IMR-90 (cell line): Measurements from ENCODE around the gene GPR149. TPM values are rescaled to one million over a fixed set of nuclear protein-coding genes. Genes with fewer than 3 reads are reported as not detected.

Experiments used
- ATAC-seq: fragments of 200-7000 bp; cut with Tn5 transposase; 2 replicates; pipeline ENCODE4 v1.9.1; 2020; ENCODE audit warnings: low read depth, mild to moderate bottlenecking, moderate library complexity
- BruUV-seq: library from RNA; stranded (reverse); fragments of 400-500 nt; replicated peaks from 2 replicates; lab custom pipeline; 2021; lab: Mats Ljungman, UMichigan
- CTCF ChIA-PET: fragments of 300-600 bp; formaldehyde crosslinking; extraction: SDS; loops from one replicate; lab custom pipeline; 2021; ENCODE audit warnings: antibody characterized with exemption; lab: Yijun Ruan, JAX
- POLR2A ChIA-PET: fragments of 300-600 bp; sonication (Branson Sonifier 250); formaldehyde crosslinking; loops from one replicate; lab custom pipeline; 2022; ENCODE audit warnings: antibody characterized with exemption; ENCODE audit not compliant: unreplicated experiment; lab: Charles Lee
- DNase-seq: peaks from one replicate; pipeline ENCODE4 v3.0.0; 2013
- H2AFZ ChIP-seq: replicated peaks from 2 replicates; pipeline ENCODE3; 2013; ENCODE audit warnings: low read length, mild to moderate bottlenecking; ENCODE audit not compliant: poor library complexity
- H2AK5ac ChIP-seq: 2 replicates; pipeline ENCODE4 v1.6.1; 2013; ENCODE audit warnings: low read depth, low read length, inconsistent platforms
- H2AK9ac ChIP-seq: replicated peaks from 2 replicates; pipeline ENCODE3; 2013; ENCODE audit warnings: mild to moderate bottlenecking, low read depth, low read length, moderate library complexity; ENCODE audit not compliant: poor library complexity
- H2BK120ac ChIP-seq: 2 replicates; pipeline ENCODE4 v1.6.1; 2013; ENCODE audit warnings: low read depth, low read length, inconsistent platforms
- H2BK15ac ChIP-seq: 3 replicates; pipeline ENCODE4 v1.6.1; 2013; ENCODE audit warnings: low read depth, low read length, inconsistent platforms
- H2BK20ac ChIP-seq: 2 replicates; pipeline ENCODE4 v1.6.1; 2013; ENCODE audit warnings: low read depth, mild to moderate bottlenecking, inconsistent platforms, low read length, moderate library complexity
- H2BK5ac ChIP-seq: 2 replicates; pipeline ENCODE4 v1.6.1; 2013; ENCODE audit warnings: mild to moderate bottlenecking, low read depth, low read length, inconsistent platforms; ENCODE audit not compliant: poor library complexity, severe bottlenecking
- H3K14ac ChIP-seq: replicated peaks from 2 replicates; pipeline ENCODE4 v1.6.1; 2013; ENCODE audit warnings: low read depth, low read length, inconsistent platforms
- H3K18ac ChIP-seq: 2 replicates; pipeline ENCODE4 v1.6.1; 2013; ENCODE audit warnings: low read depth, low read length, control low read depth
- H3K23ac ChIP-seq: 2 replicates; pipeline ENCODE4 v1.6.1; 2013; ENCODE audit warnings: low read depth, low read length, inconsistent platforms
- H3K27ac ChIP-seq: 2 replicates; pipeline ENCODE4 v1.5.1; 2013; ENCODE audit warnings: mild to moderate bottlenecking, control low read depth, low read length; ENCODE audit not compliant: insufficient read depth
- H3K27me3 ChIP-seq: 2 replicates; pipeline ENCODE4 v1.6.1; 2013; ENCODE audit warnings: low read length; ENCODE audit not compliant: control insufficient read depth, insufficient read depth
- H3K36me3 ChIP-seq: 2 replicates; pipeline ENCODE4 v1.6.1; 2013; ENCODE audit warnings: low read length, mixed read lengths; ENCODE audit not compliant: control insufficient read depth, insufficient read depth
- H3K4ac ChIP-seq: 2 replicates; pipeline ENCODE4 v1.6.1; 2013; ENCODE audit warnings: low read depth, low read length, inconsistent platforms
- H3K4me1 ChIP-seq: 2 replicates; pipeline ENCODE4 v1.6.1; 2013; ENCODE audit warnings: low read length, mixed read lengths; ENCODE audit not compliant: control insufficient read depth, insufficient read depth
- H3K4me2 ChIP-seq: 2 replicates; pipeline ENCODE4 v1.6.1; 2013; ENCODE audit warnings: low read depth, mild to moderate bottlenecking, control low read depth, low read length, moderate library complexity
- H3K4me3 ChIP-seq: 2 replicates; pipeline ENCODE4 v1.5.1; 2013; ENCODE audit warnings: low read depth, mild to moderate bottlenecking, control low read depth, low read length, moderate library complexity; ENCODE audit not compliant: insufficient read depth
- H3K56ac ChIP-seq: 2 replicates; pipeline ENCODE4 v1.6.1; 2013; ENCODE audit warnings: low read length, inconsistent platforms; ENCODE audit not compliant: insufficient read depth; ENCODE audit errors: extremely low read depth
- H3K79me1 ChIP-seq, 2 experiments: 2 replicates each; pipeline ENCODE4 v1.6.1; 2013; ENCODE audit warnings: low read length in 2 of 2, inconsistent platforms in 1 of 2, low read depth in 1 of 2
- H3K9ac ChIP-seq: 2 replicates; pipeline ENCODE4 v1.6.1; 2013; ENCODE audit warnings: low read depth, low read length, control low read depth
- H3K9me1 ChIP-seq: 2 replicates; pipeline ENCODE4 v1.6.1; 2013; ENCODE audit warnings: low read length, inconsistent platforms; ENCODE audit not compliant: insufficient read depth
- H3K9me3 ChIP-seq: 2 replicates; pipeline ENCODE4 v1.6.1; 2013; ENCODE audit warnings: low read length; ENCODE audit not compliant: control insufficient read depth, insufficient read depth
- H4K20me1 ChIP-seq: 2 replicates; pipeline ENCODE4 v1.6.1; 2013; ENCODE audit warnings: low read length, inconsistent platforms; ENCODE audit not compliant: insufficient read depth
- H4K5ac ChIP-seq: 2 replicates; pipeline ENCODE4 v1.6.1; 2013; ENCODE audit warnings: mild to moderate bottlenecking, low read depth, low read length, control low read depth
- H4K8ac ChIP-seq, 2 experiments: 2 replicates each; pipeline ENCODE4 v1.6.1; 2013; ENCODE audit warnings: low read depth in 2 of 2, low read length in 2 of 2, control low read depth in 1 of 2, inconsistent platforms in 1 of 2
- H4K91ac ChIP-seq: 2 replicates; pipeline ENCODE4 v1.6.1; 2013; ENCODE audit warnings: low read depth, low read length, inconsistent platforms; ENCODE audit not compliant: insufficient read depth
- CEBPB ChIP-seq: IDR thresholded peaks from 2 replicates; pipeline ENCODE4 v1.6.1; 2012; ENCODE audit warnings: low read depth, low read length, improper control_type of control experiment
- MAFK ChIP-seq: IDR thresholded peaks from 2 replicates; pipeline ENCODE4 v1.6.1; 2012; ENCODE audit warnings: low read depth, low read length, improper control_type of control experiment
- MXI1 ChIP-seq: IDR thresholded peaks from 2 replicates; pipeline ENCODE4 v1.6.1; 2012; ENCODE audit warnings: low read depth, mild to moderate bottlenecking, low read length, moderate library complexity, borderline replicate concordance
- POLR2A ChIP-seq: IDR thresholded peaks from 2 replicates; pipeline ENCODE4 v1.6.1; 2012; ENCODE audit warnings: mild to moderate bottlenecking, low read depth, low read length
- RCOR1 ChIP-seq: IDR thresholded peaks from 2 replicates; pipeline ENCODE4 v1.6.1; 2012; ENCODE audit warnings: mild to moderate bottlenecking, low read length, improper control_type of control experiment; ENCODE audit not compliant: insufficient replicate concordance
- SMC3 ChIP-seq: fragments of 150-350 bp; IDR thresholded peaks from 2 replicates; pipeline ENCODE4 v1.6.1; 2016; ENCODE audit warnings: low read depth, mild to moderate bottlenecking, antibody characterized with exemption, low read length, moderate library complexity
- WGBS, 2 experiments: methylation state at CpG; one replicate each; pipeline versions ENCODE4 v1.1.5 to v1.1.7; 2013; ENCODE audit warnings: missing lambda C conversion rate in 2 of 2; ENCODE audit not compliant: insufficient read length in 1 of 2; ENCODE audit errors: extremely low coverage in 2 of 2; 5-methylcytosine and 5-hydroxymethylcytosine counted together
- dilution Hi-C: fragments of 300-500 bp; cut with HindIII; formaldehyde crosslinking; loops from one replicate; pipeline ENCODE4 v1.14.3; 2018; ENCODE audit warnings: low sequenced_read_pairs; ENCODE audit not compliant: unreplicated experiment
- in situ Hi-C: fragments of 300-500 bp; cut with MboI; formaldehyde crosslinking; loops from 3 replicates; pipeline ENCODE4 v1.14.3; 2019; ENCODE audit warnings: low sequenced_read_pairs, inconsistent platforms, mixed read lengths
- intact Hi-C: fragments of 100-400 bp; cut with micrococcal nuclease; formaldehyde crosslinking; loops from 2 replicates; pipeline ENCODE4 v1.10.0; 2022
- polyA plus RNA-seq, 3 experiments: library from polyadenylated mRNA; depleted of rRNA; stranded (reverse); fragments of >200 nt; gene quantifications; 2 replicates each; pipeline ENCODE4 v1.2.3, GENCODE V29; 2012; ENCODE audit warnings: low replicate concordance in 1 of 3
- total RNA-seq: library from RNA; depleted of rRNA; stranded (reverse); fragments of >200 nt; gene quantifications from 2 replicates; pipeline ENCODE4 v1.2.3, GENCODE V29; 2012
- TF ChIP-seq, protein P1 (sequence below): conservative IDR thresholded peaks from 2 replicates; pipeline ENCODE4 v1.5.1; 2012; ENCODE audit warnings: mild to moderate bottlenecking, low read depth, low read length, improper control_type of control experiment
- TF ChIP-seq, protein P2 (sequence below): fragments of 150-350 bp; IDR thresholded peaks from 2 replicates; pipeline ENCODE4 v1.6.1; 2017; ENCODE audit warnings: mild to moderate bottlenecking, antibody characterized with exemption, low read length, low read depth

Gene GPR149
- total and polyA plus RNA-seq, 2 of the 4 experiments (the other 2 are of a cell fraction): not detected

DNA sequence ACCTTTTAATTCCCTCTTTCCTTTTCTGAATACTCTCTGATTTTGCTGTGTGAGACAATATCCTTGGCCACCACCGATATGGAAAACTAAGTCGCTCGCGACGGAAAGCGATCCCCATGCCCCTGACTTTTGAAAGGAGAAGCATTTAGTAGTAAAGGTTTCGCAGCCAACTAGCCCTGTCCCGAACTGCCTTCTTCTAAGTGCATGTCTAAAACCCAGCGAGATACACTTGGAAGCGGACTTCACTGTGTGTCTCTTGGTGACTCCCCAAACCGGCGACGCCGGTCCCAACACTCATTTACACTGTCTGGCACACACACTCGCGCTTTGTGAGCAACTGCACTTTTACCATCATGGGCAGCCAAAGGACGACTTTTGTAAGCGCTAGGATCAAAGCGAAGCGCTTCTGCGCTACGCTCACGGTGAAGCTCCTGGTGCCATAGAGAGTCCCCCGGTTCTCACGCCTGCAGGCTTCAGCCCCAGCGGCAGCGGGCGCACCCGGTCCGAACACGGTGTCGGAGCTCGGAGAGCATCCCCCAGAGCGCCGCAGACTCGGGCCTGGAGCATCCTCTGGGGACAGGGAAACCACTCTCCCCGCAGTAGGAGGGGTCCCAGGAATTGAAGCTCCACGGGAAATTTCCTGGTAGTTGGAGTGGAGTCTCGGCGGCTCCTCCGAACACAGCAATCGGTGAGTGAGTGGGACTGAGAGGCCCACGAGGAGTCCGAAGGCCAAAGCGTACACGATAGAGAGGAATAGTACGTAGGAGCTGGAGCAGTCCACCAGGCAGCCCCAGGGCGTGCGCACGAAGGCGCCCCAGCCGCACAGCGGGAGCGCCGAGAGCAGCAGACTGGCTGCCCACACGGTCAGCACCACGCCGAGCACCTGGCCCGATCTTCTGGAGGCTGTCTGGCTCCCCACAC lies 1.4 kb downstream of the GPR149 start (continued):
- TF ChIP-seq SMC3 (no peak), CEBPB (no peak)

DNA sequence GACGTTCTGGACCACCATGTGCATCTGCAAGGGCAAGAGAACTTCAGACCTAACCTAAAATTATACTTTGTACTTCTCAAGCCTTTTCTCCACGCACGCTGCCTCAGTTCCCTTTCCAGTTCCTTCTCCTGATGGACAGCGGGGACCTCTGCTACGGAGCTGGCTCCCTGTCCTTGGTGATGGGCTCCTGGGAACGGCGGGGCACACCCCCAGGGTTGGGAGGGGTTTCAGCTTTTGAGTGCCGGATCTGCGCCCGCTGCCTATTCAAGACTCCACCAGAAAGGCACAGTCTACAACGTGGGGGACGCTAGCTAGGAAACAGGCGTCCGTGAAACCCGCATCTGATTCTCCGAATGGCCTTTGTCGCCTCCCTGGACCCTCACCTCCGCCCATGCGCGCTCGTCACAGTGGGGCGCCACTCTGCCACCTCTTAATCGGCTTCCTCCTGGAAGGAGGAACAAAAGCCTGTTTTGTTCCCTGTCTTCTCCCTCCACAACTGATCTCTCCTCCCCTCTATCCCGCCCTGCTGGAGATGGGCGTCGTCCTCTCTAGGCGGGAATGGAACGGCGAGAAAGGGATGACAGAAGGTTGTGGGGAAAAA lies 2.2 kb downstream of the GPR149 start:
- POLR2A ChIA-PET: no interaction called here
- Histone ChIP-seq H2BK20ac (no peak overlapping the region), H3K23ac (no peak overlapping the region), H3K9me3 (no peaks in the 10 kb centered on the region), H3K18ac (no peak overlapping the region), H2BK120ac (no peak overlapping the region), H3K4me3 (no peak overlapping the region), H4K20me1 (no peaks in the 10 kb centered on the region), H2AK5ac (no peak overlapping the region), H3K4me1 (no peaks in the 10 kb centered on the region), H3K36me3 (no peaks in the 10 kb centered on the region), H3K56ac (no peak overlapping the region), H4K91ac (no peak overlapping the region), H3K9ac (no peak overlapping the region), H2BK5ac (no peak overlapping the region), H2AK9ac (no peak overlapping the region), H2AFZ (no peak overlapping the region), H3K14ac (no peak overlapping the region), H3K4me2 (no peak overlapping the region), H3K4ac (no peak overlapping the region), H2BK15ac (no peak overlapping the region), H3K9me1 (no peaks in the 10 kb centered on the region), H3K27me3 (peaks cover 7% of the 10 kb centered on the region; the same call in 1 of the 2 replicates), H4K8ac (no peak overlapping the region), H4K5ac (no peak overlapping the region), H3K79me1 (no peaks in the 10 kb centered on the region), H3K27ac (no peak overlapping the region)
- DNase-seq (no peak), ATAC-seq (no peak)
- intact Hi-C loops (no loop called here), dilution Hi-C loops (no loop called here), in situ Hi-C loops (no loop called here)
- BruUV-seq: no TSS peak
- TF ChIP-seq POLR2A (no peak), MXI1 (no peak), RCOR1 (no peak), MAFK (no peak)
- TF ChIP-seq, protein P1, sequence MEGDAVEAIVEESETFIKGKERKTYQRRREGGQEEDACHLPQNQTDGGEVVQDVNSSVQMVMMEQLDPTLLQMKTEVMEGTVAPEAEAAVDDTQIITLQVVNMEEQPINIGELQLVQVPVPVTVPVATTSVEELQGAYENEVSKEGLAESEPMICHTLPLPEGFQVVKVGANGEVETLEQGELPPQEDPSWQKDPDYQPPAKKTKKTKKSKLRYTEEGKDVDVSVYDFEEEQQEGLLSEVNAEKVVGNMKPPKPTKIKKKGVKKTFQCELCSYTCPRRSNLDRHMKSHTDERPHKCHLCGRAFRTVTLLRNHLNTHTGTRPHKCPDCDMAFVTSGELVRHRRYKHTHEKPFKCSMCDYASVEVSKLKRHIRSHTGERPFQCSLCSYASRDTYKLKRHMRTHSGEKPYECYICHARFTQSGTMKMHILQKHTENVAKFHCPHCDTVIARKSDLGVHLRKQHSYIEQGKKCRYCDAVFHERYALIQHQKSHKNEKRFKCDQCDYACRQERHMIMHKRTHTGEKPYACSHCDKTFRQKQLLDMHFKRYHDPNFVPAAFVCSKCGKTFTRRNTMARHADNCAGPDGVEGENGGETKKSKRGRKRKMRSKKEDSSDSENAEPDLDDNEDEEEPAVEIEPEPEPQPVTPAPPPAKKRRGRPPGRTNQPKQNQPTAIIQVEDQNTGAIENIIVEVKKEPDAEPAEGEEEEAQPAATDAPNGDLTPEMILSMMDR: no peak
- TF ChIP-seq, protein P2, sequence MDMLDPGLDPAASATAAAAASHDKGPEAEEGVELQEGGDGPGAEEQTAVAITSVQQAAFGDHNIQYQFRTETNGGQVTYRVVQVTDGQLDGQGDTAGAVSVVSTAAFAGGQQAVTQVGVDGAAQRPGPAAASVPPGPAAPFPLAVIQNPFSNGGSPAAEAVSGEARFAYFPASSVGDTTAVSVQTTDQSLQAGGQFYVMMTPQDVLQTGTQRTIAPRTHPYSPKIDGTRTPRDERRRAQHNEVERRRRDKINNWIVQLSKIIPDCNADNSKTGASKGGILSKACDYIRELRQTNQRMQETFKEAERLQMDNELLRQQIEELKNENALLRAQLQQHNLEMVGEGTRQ: no peak
- CTCF ChIA-PET: no interaction called here
- 0% methylated on average over 9 of the region's 29 CpGs; no CpG with 5 or more reads in 1 of the 2 experiments for WGBS, 2 experiments
